ENCODE measurements around the gene ANAPC16.
"Not testable (repeated sequence)": the region's sequence is repeated elsewhere in the genome, so short reads cannot be mapped to it uniquely, and the experiment has no call there.

Gene ANAPC16

GRCh38 chr10:72218325-72218724 lies 2.5 kb downstream of the ANAPC16 start:
- no peak for DNase-seq

GRCh38 chr10:72218726-72219125 lies 2.9 kb downstream of the ANAPC16 start:
- DNase-seq = no peak

GRCh38 chr10:72219235-72219814 lies 3.5 kb downstream of the ANAPC16 start:
- DNase-seq = no peak

- DNase-seq = no peak
Measured at GRCh38 chr10:72220637-72221036, 4.8 kb downstream of the ANAPC16 start.

GRCh38 chr10:72221278-72221677 lies 5.5 kb downstream of the ANAPC16 start:
- no peak for DNase-seq

- no peak for DNase-seq
Measured at GRCh38 chr10:72223743-72224101, 7.9 kb downstream of the ANAPC16 start.

- DNase-seq = not testable (repeated sequence)
Measured at GRCh38 chr10:72224191-72224590, 8.4 kb downstream of the ANAPC16 start.

- DNase-seq = no peak
Measured at GRCh38 chr10:72226418-72227027, 10.7 kb downstream of the ANAPC16 start.

GRCh38 chr10:72227826-72228225 lies 12.0 kb downstream of the ANAPC16 start:
- DNase-seq = no peak

GRCh38 chr10:72228318-72228751 lies 12.5 kb downstream of the ANAPC16 start:
- DNase-seq = no peak

- DNase-seq = no peak
Measured at GRCh38 chr10:72229261-72230251, 13.7 kb downstream of the ANAPC16 start.

GRCh38 chr10:72233621-72234020 lies 17.8 kb downstream of the ANAPC16 start:
- DNase-seq = no peak

- DNase-seq = no peak
Measured at GRCh38 chr10:72234560-72235095, 18.8 kb downstream of the ANAPC16 start.

GRCh38 chr10:72235544-72236279 lies 19.9 kb downstream of the ANAPC16 start:
- DNase-seq = no peak

GRCh38 chr10:72238392-72239175 lies 22.8 kb downstream of the ANAPC16 start:
- DNase-seq = no peak

- no peak for DNase-seq
Measured at GRCh38 chr10:72239409-72239808, 23.6 kb downstream of the ANAPC16 start.

GRCh38 chr10:72240371-72240770 lies 24.6 kb downstream of the ANAPC16 start:
- no peak for DNase-seq

GRCh38 chr10:72241691-72242252 lies 26.0 kb downstream of the ANAPC16 start:
- no peak for DNase-seq

GRCh38 chr10:72242675-72243074 lies 26.9 kb downstream of the ANAPC16 start:
- peak in 1 of 2 experiments; percentile 44 for DNase-seq

- no peak for DNase-seq
Measured at GRCh38 chr10:72243822-72244437, 28.1 kb downstream of the ANAPC16 start.

- DNase-seq = no peak
Measured at GRCh38 chr10:72244573-72245038, 28.8 kb downstream of the ANAPC16 start.

All from activated T-cell treated with anti-CD3 and anti-CD28 coated beads, Interleukin-2, amount 50 U/mL, for 48 hours (primary cell).